SK-N-MC (cell line): Measurements from ENCODE around the gene NOP9.

ENCODE experiments used
- DNase-seq: peaks from one replicate; pipeline ENCODE4 v3.0.0-alpha.2; 2011; ENCODE audit warnings: low read depth, low spot score
- H3K27ac ChIP-seq: fragments of 200-600 bp; sonication (generic); 2 replicates; pipeline ENCODE4 v1.5.1; 2016; ENCODE audit warnings: mixed run types
- H3K36me3 ChIP-seq: fragments of 200-600 bp; sonication (generic); 2 replicates; pipeline ENCODE4 v1.6.1; 2017; ENCODE audit warnings: antibody characterized with exemption, low read length, mixed read lengths; ENCODE audit not compliant: insufficient read depth
- H3K4me3 ChIP-seq: fragments of 200-600 bp; sonication (generic); 2 replicates; pipeline ENCODE4 v1.5.1; 2016
- H3K9ac ChIP-seq: fragments of 200-600 bp; sonication (generic); 2 replicates; pipeline ENCODE4 v1.8.0; 2017; ENCODE audit warnings: mixed run types, mixed read lengths; ENCODE audit not compliant: insufficient read length
- H3K9me3 ChIP-seq: fragments of 200-600 bp; sonication (generic); 2 replicates; pipeline ENCODE4 v1.6.1; 2017; ENCODE audit warnings: low read depth, mild to moderate bottlenecking, antibody characterized with exemption, low read length, moderate library complexity, mixed read lengths
- EZH2 ChIP-seq: fragments of 200-600 bp; sonication (generic); IDR thresholded peaks from one replicate; pipeline ENCODE4 v1.6.1; 2017; ENCODE audit warnings: antibody characterized with exemption
- FOXP2 ChIP-seq: optimal IDR thresholded peaks from 2 replicates; pipeline ENCODE3; 2011; ENCODE audit warnings: mild to moderate bottlenecking, moderate library complexity; ENCODE audit not compliant: insufficient read depth; ENCODE audit errors: extremely low read length, control extremely low read depth
- POLR2AphosphoS5 ChIP-seq: IDR thresholded peaks from 2 replicates; pipeline ENCODE4 v1.6.1; 2012; ENCODE audit warnings: mild to moderate bottlenecking, low read depth, low read length, borderline replicate concordance

NOP9 gene

DNA sequence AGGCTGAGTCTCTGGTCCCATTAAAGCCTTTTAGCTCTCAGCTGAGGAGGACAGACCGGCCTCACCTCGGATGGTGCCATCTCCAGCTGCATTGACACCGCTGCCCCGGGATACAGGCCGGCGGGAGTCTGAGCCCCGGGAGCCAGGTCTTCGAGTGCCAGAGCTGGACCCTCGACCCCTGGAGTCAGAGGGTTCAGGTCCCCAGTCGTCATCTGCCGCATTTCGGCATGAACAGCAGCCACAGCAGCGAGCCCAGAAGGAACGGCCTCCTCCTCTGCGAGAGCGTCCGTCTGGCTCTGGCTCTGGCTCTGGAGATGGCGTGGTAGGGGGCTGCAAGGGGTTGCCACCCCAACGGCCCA lies 37.7 kb upstream of the NOP9 start:
- no peaks in the 10 kb centered on the region for H3K9me3 ChIP-seq
- no peak overlapping the region for H3K27ac ChIP-seq
- no peak for TF ChIP-seq POLR2AphosphoS5
- TF ChIP-seq EZH2: no peak
- no peak for TF ChIP-seq FOXP2
- H3K4me3 ChIP-seq: no peak overlapping the region
- DNase-seq: no peak
- no peaks in the 10 kb centered on the region for H3K36me3 ChIP-seq
- H3K9ac ChIP-seq: no peak overlapping the region

DNA sequence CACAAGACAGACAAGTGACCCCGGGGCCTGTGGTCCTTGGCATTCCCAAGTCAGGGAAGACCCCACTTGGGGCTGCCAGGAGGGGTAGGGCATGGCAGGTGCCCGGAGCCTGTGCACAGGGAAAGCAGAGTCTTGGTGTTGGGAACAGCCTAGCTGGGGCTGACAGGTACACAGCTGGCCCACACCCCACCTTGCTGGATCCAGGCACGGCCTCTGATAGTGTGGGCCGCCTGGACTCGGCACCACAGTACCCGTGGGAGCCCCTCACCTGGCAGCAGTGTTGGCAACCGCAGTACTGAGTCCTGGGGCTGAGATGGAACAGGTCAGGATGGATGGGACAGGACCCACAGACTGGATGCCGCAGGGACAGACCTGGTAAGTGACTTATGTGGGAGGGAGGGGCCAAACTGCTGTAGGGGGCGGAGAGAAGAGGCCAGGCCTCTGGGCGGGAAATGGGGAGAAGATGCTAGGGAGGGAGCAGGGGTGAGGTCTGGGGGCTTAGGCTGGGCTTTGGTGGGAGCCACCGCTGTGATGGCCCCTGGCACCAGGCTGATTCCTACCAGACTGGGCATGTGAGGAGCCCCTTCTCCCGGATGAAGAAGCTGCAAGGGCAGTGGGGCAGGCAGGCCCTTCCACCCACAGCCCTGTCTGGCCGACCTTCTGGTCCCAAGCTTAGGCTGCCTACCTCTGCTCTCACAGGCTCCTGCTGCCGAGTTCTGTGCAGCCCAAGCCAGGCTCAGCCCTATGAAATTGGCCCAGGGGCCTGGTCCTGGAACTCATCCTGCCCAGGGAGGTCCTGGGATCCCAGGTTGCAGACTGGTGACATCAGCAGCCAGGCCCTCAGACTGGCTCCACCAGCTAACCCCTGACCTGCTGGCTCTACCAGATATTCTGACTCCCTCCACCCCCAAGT lies 36.6 kb upstream of the NOP9 start, which contains the start of gene TGM1:
TGM1 (minus strand) TSS at position 357 of the 913 bp plus-strand sequence. CDS start 825 bp downstream, outside the sequence.
- Histone ChIP-seq H3K36me3 (no peaks in the 10 kb centered on the region), H3K9me3 (no peaks in the 10 kb centered on the region), H3K4me3 (no peak within 1 kb of the TSS), H3K9ac (no peak within 1 kb of the TSS), H3K27ac (no peak within 1 kb of the TSS)
- no peak for DNase-seq
- no peak for TF ChIP-seq FOXP2
- TF ChIP-seq POLR2AphosphoS5: no peak
- no peak for TF ChIP-seq EZH2

DNA sequence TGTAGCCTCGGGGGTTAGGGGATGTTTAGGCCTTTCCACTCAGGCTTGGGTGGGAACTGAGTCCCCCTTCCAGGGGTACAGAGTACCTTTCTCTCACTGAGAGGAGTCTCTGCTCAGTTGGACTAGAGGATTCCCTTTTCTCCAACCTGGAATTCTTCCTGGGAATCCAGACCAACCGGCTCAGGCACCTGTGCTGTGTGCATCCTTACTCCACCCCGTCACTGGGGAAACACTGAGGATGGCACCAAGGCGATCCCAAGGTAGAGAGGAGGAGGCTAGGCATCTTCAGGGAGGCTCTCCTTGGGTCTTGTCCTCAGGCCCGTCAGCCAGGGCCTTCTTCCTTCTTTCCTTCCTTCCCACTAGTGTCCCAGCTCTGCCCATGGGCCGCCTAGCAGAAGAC lies 35.8 kb upstream of the NOP9 start:
- H3K4me3 ChIP-seq: no peak overlapping the region
- no peaks in the 10 kb centered on the region for H3K9me3 ChIP-seq
- no peak for DNase-seq
- H3K9ac ChIP-seq: no peak overlapping the region
- TF ChIP-seq FOXP2 (no peak), POLR2AphosphoS5 (no peak), EZH2 (no peak)
- no peaks in the 10 kb centered on the region for H3K36me3 ChIP-seq
- H3K27ac ChIP-seq: no peak overlapping the region

DNA sequence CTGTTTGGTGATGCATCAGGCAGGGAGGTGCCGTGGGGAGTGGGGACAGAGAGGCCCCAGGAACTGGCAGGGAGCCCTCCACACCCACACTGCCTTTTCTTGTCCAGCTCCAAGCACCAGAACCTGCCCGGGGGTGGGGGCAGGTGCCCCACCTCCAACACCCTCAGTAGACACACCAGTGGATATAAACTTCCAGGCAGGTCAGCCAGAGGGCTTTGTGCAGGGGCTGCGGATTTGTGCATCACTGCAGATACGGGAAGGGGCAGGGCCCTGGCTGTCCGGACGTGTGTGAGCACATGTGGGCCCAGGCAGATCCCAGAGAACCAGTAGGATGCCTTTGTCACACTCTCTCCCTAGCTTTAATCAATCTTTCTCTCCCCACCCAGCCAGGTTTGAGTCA lies 35.4 kb upstream of the NOP9 start:
- no peaks in the 10 kb centered on the region for H3K9me3 ChIP-seq
- no peak overlapping the region for H3K27ac ChIP-seq
- no peak overlapping the region for H3K9ac ChIP-seq
- TF ChIP-seq POLR2AphosphoS5 (no peak), FOXP2 (no peak), EZH2 (no peak)
- H3K36me3 ChIP-seq: no peaks in the 10 kb centered on the region
- H3K4me3 ChIP-seq: no peak overlapping the region
- no peak for DNase-seq

DNA sequence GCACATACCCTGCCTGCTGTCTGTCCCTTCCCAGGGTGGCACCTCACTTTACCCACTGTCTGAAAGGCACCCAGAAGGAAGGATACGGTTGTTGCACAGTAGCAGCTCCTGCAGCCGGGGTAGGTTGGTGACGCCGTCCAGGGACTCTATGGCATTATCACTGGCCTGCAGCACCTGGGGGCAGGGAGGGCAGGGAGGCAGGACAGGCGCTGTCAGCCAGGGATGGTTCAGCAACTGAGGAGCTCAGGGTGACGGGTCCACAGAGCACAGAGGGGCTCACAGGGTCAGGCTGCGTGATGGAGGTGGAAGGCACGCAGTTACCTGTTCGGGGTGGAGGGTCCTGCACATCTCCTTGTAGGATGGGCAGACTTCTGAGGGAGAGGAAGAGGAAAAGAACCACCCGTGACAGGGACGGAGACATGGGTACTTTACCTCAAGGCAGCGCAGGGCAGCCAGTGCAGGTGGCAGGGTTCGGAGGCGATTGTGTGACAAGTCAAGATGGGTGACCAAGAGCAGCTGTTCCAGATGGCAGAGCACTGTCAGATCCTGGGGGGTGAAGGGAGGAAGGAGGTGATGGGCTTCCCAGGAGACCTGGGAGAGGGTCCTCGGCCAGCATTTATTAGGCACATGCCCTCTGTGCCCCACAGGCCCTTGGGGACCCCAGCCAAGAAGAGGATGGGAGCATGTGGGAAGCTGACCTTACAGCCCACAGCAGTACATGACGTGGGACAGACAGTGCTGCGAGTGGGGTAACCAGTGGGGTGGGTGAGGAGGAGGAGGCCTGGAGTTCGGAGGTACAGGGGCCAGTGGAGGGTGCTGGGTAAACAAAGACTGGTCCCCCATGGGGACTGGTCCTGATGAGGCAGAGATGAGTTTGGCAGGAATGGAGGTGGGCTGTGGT lies 33.1 kb upstream of the NOP9 start:
- no peak for DNase-seq
- H3K9me3 ChIP-seq: no peaks in the 10 kb centered on the region
- H3K27ac ChIP-seq: no peak overlapping the region
- no peak overlapping the region for H3K9ac ChIP-seq
- H3K36me3 ChIP-seq: no peaks in the 10 kb centered on the region
- TF ChIP-seq EZH2 (no peak), FOXP2 (no peak), POLR2AphosphoS5 (no peak)
- no peak overlapping the region for H3K4me3 ChIP-seq

DNA sequence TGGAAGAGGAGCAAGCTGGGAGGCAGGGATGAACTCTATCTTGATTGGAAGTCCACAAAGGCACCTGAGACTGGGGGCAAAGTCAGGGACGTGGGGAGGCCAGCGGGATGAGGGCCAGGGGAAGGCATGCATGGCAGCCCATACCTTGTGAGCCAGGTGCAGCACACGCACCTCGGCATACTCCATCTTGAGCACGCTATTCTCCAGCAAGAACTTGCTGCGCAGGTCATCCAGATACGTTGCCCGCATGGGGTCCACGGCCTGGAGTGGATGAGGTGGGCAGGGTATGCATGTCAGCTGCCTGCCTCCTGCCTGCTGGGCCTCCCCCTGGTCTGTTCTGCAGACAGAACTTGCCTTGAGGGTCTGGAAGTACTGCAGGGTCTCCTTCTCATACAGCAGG lies 32.1 kb upstream of the NOP9 start:
- TF ChIP-seq POLR2AphosphoS5: no peak
- TF ChIP-seq FOXP2: no peak
- no peak for TF ChIP-seq EZH2
- DNase-seq: no peak
- H3K27ac ChIP-seq: no peak overlapping the region
- no peak overlapping the region for H3K9ac ChIP-seq
- no peaks in the 10 kb centered on the region for H3K9me3 ChIP-seq
- no peaks in the 10 kb centered on the region for H3K36me3 ChIP-seq
- no peak overlapping the region for H3K4me3 ChIP-seq

DNA sequence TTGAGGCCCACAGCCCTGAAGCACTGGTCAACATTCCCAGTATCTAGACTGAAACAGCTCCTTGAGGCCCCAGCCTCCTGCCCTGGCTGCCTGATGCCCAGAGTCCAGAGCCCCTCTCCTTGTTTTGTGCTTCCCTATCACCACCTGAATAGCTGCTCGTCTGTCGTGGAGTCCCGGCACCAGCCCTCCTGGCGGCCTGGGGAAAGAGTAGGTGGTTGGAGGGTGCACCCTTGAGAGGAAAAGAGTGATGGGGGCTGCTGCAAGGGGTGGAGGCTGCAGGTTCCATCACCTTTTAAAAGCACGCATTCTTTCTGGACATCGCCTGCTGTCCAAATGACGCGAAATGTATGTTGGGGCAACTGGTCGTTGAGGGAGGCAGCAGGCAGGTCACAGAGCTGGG lies 31.4 kb upstream of the NOP9 start:
- H3K9me3 ChIP-seq: no peaks in the 10 kb centered on the region
- H3K27ac ChIP-seq: no peak overlapping the region
- no peak overlapping the region for H3K9ac ChIP-seq
- no peak overlapping the region for H3K4me3 ChIP-seq
- no peaks in the 10 kb centered on the region for H3K36me3 ChIP-seq
- DNase-seq: no peak
- TF ChIP-seq FOXP2 (no peak), POLR2AphosphoS5 (no peak), EZH2 (no peak)

DNA sequence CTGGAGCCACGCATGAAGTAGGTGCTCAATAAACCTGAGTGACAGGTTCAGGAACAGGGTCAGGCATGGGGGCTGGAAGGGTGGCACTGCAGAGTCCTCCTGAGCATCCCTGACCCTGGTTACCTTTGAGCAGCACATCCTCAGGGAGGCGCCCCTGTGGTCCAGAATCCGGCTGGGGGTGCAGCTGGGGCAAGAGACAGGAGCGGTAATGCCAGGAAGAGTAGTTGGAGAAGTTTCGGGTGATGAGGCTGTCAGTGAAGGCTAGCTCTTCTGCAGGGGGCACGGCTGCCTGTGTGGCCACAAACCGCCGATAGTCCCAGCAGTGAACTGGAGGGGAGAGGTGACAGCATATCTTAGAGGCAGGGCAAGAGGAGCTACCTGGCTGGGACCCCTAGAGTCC lies 30.3 kb upstream of the NOP9 start:
- Histone ChIP-seq H3K9me3 (no peaks in the 10 kb centered on the region), H3K36me3 (no peaks in the 10 kb centered on the region), H3K27ac (no peak overlapping the region), H3K4me3 (no peak overlapping the region), H3K9ac (no peak overlapping the region)
- TF ChIP-seq POLR2AphosphoS5: no peak
- TF ChIP-seq EZH2: no peak
- no peak for DNase-seq
